ENCODE measurements around the gene ZGLP1.
A peak's percentile ranks its signal among the peaks of the same experiment; 100 is the strongest.

The ZGLP1 gene

GRCh38 chr19:10328558-10329429 lies 19.2 kb upstream of the ZGLP1 start:
- no peak overlapping the region for H3K4me3 ChIP-seq (ENCODE audit: low read depth, low read length)
- no peak for DNase-seq (ENCODE audit: low read depth)

- no peak for DNase-seq (ENCODE audit: low read depth)
Measured at GRCh38 chr19:10327793-10328192, 18.2 kb upstream of the ZGLP1 start.

GRCh38 chr19:10325732-10326131 lies 16.1 kb upstream of the ZGLP1 start:
- H3K4me3 ChIP-seq (ENCODE audit: low read depth, low read length) = no peak overlapping the region
- DNase-seq (ENCODE audit: low read depth) = no peak

More at GRCh38 chr19:10327793-10328192, 18.2 kb upstream of the ZGLP1 start:
- no peak overlapping the region for H3K4me3 ChIP-seq (ENCODE audit: low read depth, low read length)

GRCh38 chr19:10321874-10322835 lies 12.5 kb upstream of the ZGLP1 start:
- DNase-seq (ENCODE audit: low read depth) = no peak
- H3K4me3 ChIP-seq (ENCODE audit: low read depth, low read length) = no peak overlapping the region

- no peak for DNase-seq (ENCODE audit: low read depth)
- no peak overlapping the region for H3K4me3 ChIP-seq (ENCODE audit: low read depth, low read length)
Measured at GRCh38 chr19:10321417-10321797, 11.8 kb upstream of the ZGLP1 start.

- DNase-seq (ENCODE audit: low read depth) = no peak
- H3K4me3 ChIP-seq (ENCODE audit: low read depth, low read length) = no peak overlapping the region
Measured at GRCh38 chr19:10320602-10321416, 11.2 kb upstream of the ZGLP1 start.

- no peak overlapping the region for H3K4me3 ChIP-seq (ENCODE audit: low read depth, low read length)
- no peak for DNase-seq (ENCODE audit: low read depth)
Measured at GRCh38 chr19:10318807-10319682, 9.4 kb upstream of the ZGLP1 start.

GRCh38 chr19:10317857-10318462 lies 8.3 kb upstream of the ZGLP1 start:
- no peak overlapping the region for H3K4me3 ChIP-seq (ENCODE audit: low read depth, low read length)
- DNase-seq (ENCODE audit: low read depth) = no peak

GRCh38 chr19:10317045-10317856 lies 7.6 kb upstream of the ZGLP1 start:
- no peak overlapping the region for H3K4me3 ChIP-seq (ENCODE audit: low read depth, low read length)
- no peak for DNase-seq (ENCODE audit: low read depth)

- DNase-seq (ENCODE audit: low read depth) = no peak
- H3K4me3 ChIP-seq (ENCODE audit: low read depth, low read length) = no peak overlapping the region
Measured at GRCh38 chr19:10316229-10317044, 6.8 kb upstream of the ZGLP1 start.

GRCh38 chr19:10315335-10316214 lies 6.0 kb upstream of the ZGLP1 start, which contains the start of gene FDX2:
TSS of gene FDX2 (minus strand) at chr19:10316015. CDS start at chr19:10315996, 19 bp downstream.
- peak within 1 kb of the TSS; percentile 77 for H3K4me3 ChIP-seq (ENCODE audit: low read depth, low read length)
- no peak for DNase-seq (ENCODE audit: low read depth)

GRCh38 chr19:10306327-10306726 lies 3.3 kb downstream of the ZGLP1 start:
- no peak for DNase-seq (ENCODE audit: low read depth)
- no peak overlapping the region for H3K4me3 ChIP-seq (ENCODE audit: low read depth, low read length)

- DNase-seq (ENCODE audit: low read depth) = no peak
- H3K4me3 ChIP-seq (ENCODE audit: low read depth, low read length) = no peak overlapping the region
Measured at GRCh38 chr19:10305139-10305806, 4.3 kb downstream of the ZGLP1 start.

GRCh38 chr19:10299545-10300458 lies 9.8 kb downstream of the ZGLP1 start:
- no peak overlapping the region for H3K4me3 ChIP-seq (ENCODE audit: low read depth, low read length)
- no peak for DNase-seq (ENCODE audit: low read depth)
